Loucy (cell line): ENCODE data around the gene GRAMD2A.

ENCODE experiments used
- H2AFZ ChIP-seq: fragments of 200-600 bp; sonication (generic); 2 replicates; pipeline ENCODE4 v1.6.0; 2016; ENCODE audit warnings: antibody characterized with exemption, mild to moderate bottlenecking, low read length, moderate library complexity
- H3F3A ChIP-seq: fragments of 200-600 bp; 2 replicates; pipeline ENCODE4 v1.6.0; 2016; ENCODE audit warnings: antibody characterized with exemption, low read depth, mild to moderate bottlenecking
- H3K27me3 ChIP-seq: fragments of 200-600 bp; sonication (generic); 2 replicates; pipeline ENCODE4 v1.6.1; 2014; ENCODE audit warnings: low read length, mild to moderate bottlenecking; ENCODE audit not compliant: insufficient read depth, poor library complexity, severe bottlenecking
- H3K36me3 ChIP-seq: fragments of 200-600 bp; sonication (generic); 2 replicates; pipeline ENCODE4 v1.6.1; 2016; ENCODE audit warnings: low read length; ENCODE audit not compliant: insufficient read depth
- H3K4me1 ChIP-seq: fragments of 200-600 bp; sonication (generic); 2 replicates; pipeline ENCODE4 v1.5.1; 2014; ENCODE audit warnings: low read length, mild to moderate bottlenecking; ENCODE audit not compliant: insufficient read depth, poor library complexity, severe bottlenecking
- H3K4me2 ChIP-seq: fragments of 200-600 bp; sonication (generic); 2 replicates; pipeline ENCODE4 v1.6.0; 2014; ENCODE audit warnings: antibody characterized with exemption, low read length, low read depth, mild to moderate bottlenecking; ENCODE audit not compliant: poor library complexity, severe bottlenecking
- H3K4me3 ChIP-seq: fragments of 200-600 bp; sonication (generic); 2 replicates; pipeline ENCODE4 v1.5.1; 2014; ENCODE audit warnings: low read length, mild to moderate bottlenecking, mixed read lengths; ENCODE audit not compliant: poor library complexity, severe bottlenecking
- H3K79me2 ChIP-seq: fragments of 200-600 bp; sonication (generic); 2 replicates; pipeline ENCODE4 v1.6.1; 2014; ENCODE audit warnings: low read length; ENCODE audit not compliant: insufficient read depth
- H3K9ac ChIP-seq: fragments of 200-600 bp; sonication (generic); 2 replicates; pipeline ENCODE4 v1.6.0; 2014; ENCODE audit warnings: mild to moderate bottlenecking, low read depth, low read length, moderate library complexity; ENCODE audit not compliant: poor library complexity, severe bottlenecking
- H3K9me2 ChIP-seq: fragments of 200-600 bp; sonication (generic); replicated peaks from 2 replicates; pipeline ENCODE4 v1.6.1; 2016; ENCODE audit warnings: low read depth, low read length, mixed read lengths
- H3K9me3 ChIP-seq: fragments of 200-600 bp; sonication (generic); 2 replicates; pipeline ENCODE4 v1.6.1; 2014; ENCODE audit warnings: mild to moderate bottlenecking, antibody characterized with exemption, low read length, low read depth; ENCODE audit not compliant: insufficient read depth
- H4K20me1 ChIP-seq: fragments of 200-600 bp; sonication (generic); 2 replicates; pipeline ENCODE4 v1.6.0; 2014; ENCODE audit warnings: antibody characterized with exemption, low read length, mild to moderate bottlenecking; ENCODE audit not compliant: insufficient read depth, poor library complexity, severe bottlenecking
- CTCF ChIP-seq: fragments of 200-600 bp; sonication (generic); conservative IDR thresholded peaks from 2 replicates; pipeline ENCODE4 v1.5.1; 2014; ENCODE audit warnings: mild to moderate bottlenecking, antibody characterized with exemption, low read length
- EZH2phosphoT487 ChIP-seq: fragments of 200-600 bp; IDR thresholded peaks from 2 replicates; pipeline ENCODE4 v1.6.1; 2018; ENCODE audit warnings: antibody characterized with exemption, mild to moderate bottlenecking, moderate library complexity, borderline replicate concordance

The GRAMD2A gene

GRCh38 chr15:72124218-72124617, 73.4 kb downstream of the GRAMD2A start:
- H3K4me1 ChIP-seq: peaks cover 9% of the 10 kb centered on the region
- H3K4me2 ChIP-seq: no peak overlapping the region
- peaks cover under 1% of the 10 kb centered on the region; the same call in 1 of the 2 replicates for H3K79me2 ChIP-seq
- H3F3A ChIP-seq: no peaks in the 10 kb centered on the region
- no peaks in the 10 kb centered on the region for H3K36me3 ChIP-seq
- H3K4me3 ChIP-seq: no peak overlapping the region
- H2AFZ ChIP-seq: no peak overlapping the region
- H3K9ac ChIP-seq: no peak overlapping the region
- TF ChIP-seq CTCF (no peak), EZH2phosphoT487 (no peak)
- H4K20me1 ChIP-seq: no peaks in the 10 kb centered on the region
- no peaks in the 10 kb centered on the region for H3K9me3 ChIP-seq
- H3K27me3 ChIP-seq: no peaks in the 10 kb centered on the region
- no peaks in the 10 kb centered on the region for H3K9me2 ChIP-seq

GRCh38 chr15:72118017-72118978, 79.3 kb downstream of the GRAMD2A start, which contains the start of the genes MYO9A and SENP8:
Gene MYO9A (minus strand): TSS chr15:72118150. CDS start chr15:72046563, 71,587 bp downstream.
Gene SENP8 (plus strand): TSS chr15:72118403. CDS start chr15:72139624, 21,221 bp downstream.
- Histone ChIP-seq H3K9me3 (no peaks in the 10 kb centered on the region), H3K9me2 (no peaks in the 10 kb centered on the region), H3K36me3 (no peaks in the 10 kb centered on the region), H3K4me2 (peak within 1 kb of the TSS; percentile 97), H3K79me2 (peaks cover 48% of the 10 kb centered on the region), H3K4me3 (peak within 1 kb of the TSS; percentile 96), H4K20me1 (peaks cover 30% of the 10 kb centered on the region), H2AFZ (peak within 1 kb of the TSS; percentile 89), H3K4me1 (peaks cover 43% of the 10 kb centered on the region), H3K27me3 (no peaks in the 10 kb centered on the region), H3F3A (no peaks in the 10 kb centered on the region), H3K9ac (peak within 1 kb of the TSS; percentile 73)
- TF ChIP-seq EZH2phosphoT487 (no peak), CTCF (no peak)

- Histone ChIP-seq H3K9me2 (no peaks in the 10 kb centered on the region), H3K36me3 (no peaks in the 10 kb centered on the region), H2AFZ (peak overlapping the region; percentile 82), H3K9ac (peak overlapping the region; percentile 68), H3K4me3 (peak overlapping the region; percentile 96), H3K9me3 (no peaks in the 10 kb centered on the region), H3K79me2 (peaks cover 55% of the 10 kb centered on the region), H3K4me2 (peak overlapping the region; percentile 83), H3K4me1 (peaks cover 48% of the 10 kb centered on the region), H3F3A (no peaks in the 10 kb centered on the region), H3K27me3 (no peaks in the 10 kb centered on the region), H4K20me1 (peaks cover 37% of the 10 kb centered on the region)
- TF ChIP-seq CTCF (no peak), EZH2phosphoT487 (no peak)
Observed at GRCh38 chr15:72117486-72118016, 80.0 kb downstream of the GRAMD2A start.
